Uterus (tissue), 4 donors: ENCODE measurements around the gene COL18A1. TPM values are rescaled to one million over a fixed set of nuclear protein-coding genes. Genes with fewer than 3 reads are reported as not detected.

Source experiments
- DNase-seq, 2 donors: peaks; one replicate each; pipeline ENCODE4 v3.0.0-alpha.2; 2019 to 2020
- H3K27ac ChIP-seq, 2 donors: fragments of 200-600 bp; sonication (generic); 1 replicate in 1 of 2; 2 replicates in 1 of 2; pipeline ENCODE4 v1.5.1; 2016 to 2018
- H3K27me3 ChIP-seq, 2 donors: fragments of 200-600 bp; sonication (generic); one replicate each; pipeline ENCODE4 v1.5.1; 2018 to 2019; ENCODE audit warnings: control low read depth in 1 of 2
- H3K36me3 ChIP-seq, 2 donors: fragments of 200-600 bp; sonication (generic); one replicate each; pipeline ENCODE4 v1.5.1; 2019; ENCODE audit warnings: control low read depth in 1 of 2
- H3K4me1 ChIP-seq, 2 donors: fragments of 200-600 bp; sonication (generic); one replicate each; pipeline ENCODE4 v1.5.1; 2018 to 2019; ENCODE audit warnings: control low read depth in 1 of 2
- H3K4me3 ChIP-seq, 2 donors: fragments of 200-600 bp; sonication (generic); 1 replicate in 1 of 2; 2 replicates in 1 of 2; pipeline ENCODE4 v1.5.1; 2018 to 2019; ENCODE audit warnings: mild to moderate bottlenecking in 1 of 2
- H3K9me3 ChIP-seq, 2 donors: fragments of 200-600 bp; sonication (generic); one replicate each; pipeline ENCODE4 v1.5.1; 2019; ENCODE audit warnings: control low read depth in 1 of 2
- CTCF ChIP-seq, 4 experiments: fragments of 200-600 bp in 2 of 4; fragments of 450-650 bp in 2 of 4; sonication (generic) in 2 of 4; IDR thresholded peaks; one replicate each; pipeline ENCODE4 v1.5.1; 2016 to 2019; ENCODE audit warnings: antibody characterized with exemption in 4 of 4, mild to moderate bottlenecking in 2 of 4, moderate library complexity in 1 of 4
- POLR2A ChIP-seq, 2 donors: fragments of 450-650 bp; IDR thresholded peaks; one replicate each; pipeline ENCODE4 v1.6.1; 2016; ENCODE audit warnings: antibody characterized with exemption in 2 of 2, mild to moderate bottlenecking in 1 of 2, moderate library complexity in 1 of 2
- intact Hi-C: fragments of 100-400 bp; cut with DNase I; formaldehyde crosslinking; loops from one replicate; pipeline ENCODE4 v1.15.1; 2023; ENCODE audit warnings: low total_unique reads
- total RNA-seq, 4 donors: library from RNA; depleted of rRNA in 3 of 4; stranded (reverse); fragments of >200 nt in 3 of 4; gene quantifications; one replicate each; pipeline versions ENCODE4 v1.1.0 to v1.2.4, GENCODE V29; 2014 to 2023
- donor health status: DM: yes; HTN: yes; CAD: no.

The COL18A1 gene
- total RNA-seq, 4 donors from 2014 or later, result 73.0 to 223 (median 152) TPM

GRCh38 chr21:45421846-45422775 is 17.1 kb downstream of the COL18A1 start:
- peaks cover 0 to 2% of the 10 kb centered on the region in 2 donors for H3K4me1 ChIP-seq
- no peak overlapping the region for H3K27ac ChIP-seq
- H3K36me3 ChIP-seq, result no peaks in the 10 kb centered on the region
- DNase-seq, result no peak
- no peaks in the 10 kb centered on the region for H3K27me3 ChIP-seq
- H3K4me3 ChIP-seq, result no peak overlapping the region
- TF ChIP-seq POLR2A (IDR thresholded peaks at IDR 0.05) (no peak), CTCF (IDR thresholded peaks at IDR 0.05) (no peak)
- H3K9me3 ChIP-seq, result no peaks in the 10 kb centered on the region
- intact Hi-C loops, result no loop called here

- no peak for TF ChIP-seq POLR2A (IDR thresholded peaks at IDR 0.05)
- no peak for TF ChIP-seq CTCF (IDR thresholded peaks at IDR 0.05)
- DNase-seq, result no peak
- Histone ChIP-seq H3K4me1 (peaks cover 0 to 14% of the 10 kb centered on the region in 2 donors), H3K36me3 (no peaks in the 10 kb centered on the region), H3K4me3 (no peak overlapping the region), H3K27me3 (no peaks in the 10 kb centered on the region), H3K27ac (no peak overlapping the region), H3K9me3 (no peaks in the 10 kb centered on the region)
- intact Hi-C loops, result no loop called here
Observed at GRCh38 chr21:45423201-45423955, 18.4 kb downstream of the COL18A1 start.

- intact Hi-C loops, result no loop called here
- Histone ChIP-seq H3K4me1 (peaks cover 0 to 14% of the 10 kb centered on the region in 2 donors), H3K27ac (no peak overlapping the region), H3K4me3 (no peak overlapping the region), H3K27me3 (no peaks in the 10 kb centered on the region), H3K36me3 (no peaks in the 10 kb centered on the region), H3K9me3 (no peaks in the 10 kb centered on the region)
- no peak for DNase-seq
- TF ChIP-seq CTCF (IDR thresholded peaks at IDR 0.05) (no peak), POLR2A (IDR thresholded peaks at IDR 0.05) (no peak)
Observed at GRCh38 chr21:45423968-45424853, 19.2 kb downstream of the COL18A1 start.

DNA sequence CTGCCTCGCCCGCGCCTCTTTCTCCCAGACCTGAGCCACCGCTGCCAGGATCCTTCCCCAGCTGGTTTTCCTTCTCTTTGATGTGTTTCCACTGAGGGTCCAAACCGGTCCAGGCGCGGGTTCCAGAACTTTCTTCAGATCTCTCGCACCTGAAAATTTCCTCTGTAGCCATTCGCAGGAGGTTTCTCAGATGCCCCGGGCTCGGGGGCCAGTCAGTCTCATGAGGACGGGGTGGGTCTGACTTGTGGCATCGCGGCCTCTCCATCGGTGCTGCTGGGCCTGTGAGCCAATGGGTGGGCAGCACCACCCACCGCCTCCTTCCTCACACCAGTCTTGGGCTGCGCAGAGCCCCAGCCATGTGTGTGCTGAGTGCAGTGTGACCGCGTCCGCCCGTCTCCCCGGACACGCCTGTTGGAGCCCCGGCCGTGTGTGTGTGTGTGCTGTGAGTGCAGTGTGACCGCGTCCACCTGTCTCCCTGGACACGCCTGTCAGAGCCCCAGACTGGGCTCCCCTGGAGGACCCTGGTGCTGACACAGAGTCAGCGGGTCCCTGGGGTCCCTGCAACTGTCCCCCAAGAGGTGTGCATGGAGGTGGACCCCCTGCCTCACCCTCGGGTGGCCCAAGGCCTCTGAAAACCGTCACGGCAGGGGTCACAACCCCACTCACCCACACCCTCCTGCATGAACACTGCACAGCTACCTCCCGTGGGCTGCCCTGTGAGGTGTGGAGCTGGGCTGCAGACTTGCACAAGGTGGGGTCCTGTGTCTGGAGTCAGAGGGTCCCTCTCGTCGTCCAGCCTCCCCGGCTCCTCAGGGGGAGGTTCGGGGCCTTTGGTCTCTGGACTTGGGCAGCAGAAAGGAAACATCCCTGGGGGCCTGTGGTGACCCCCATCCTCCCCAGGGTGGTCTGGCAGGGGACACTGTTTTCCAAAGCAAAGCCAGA is 20.2 kb downstream of the COL18A1 start:
- H3K27ac ChIP-seq, result peak overlapping the region in 1 of 2 donors; percentile 2
- DNase-seq, result no peak
- no peak for TF ChIP-seq CTCF (IDR thresholded peaks at IDR 0.05)
- no peak for TF ChIP-seq POLR2A (IDR thresholded peaks at IDR 0.05)
- H3K4me1 ChIP-seq, result peaks cover 0 to 14% of the 10 kb centered on the region in 2 donors
- H3K36me3 ChIP-seq, result no peaks in the 10 kb centered on the region
- H3K4me3 ChIP-seq, result no peak overlapping the region
- no peaks in the 10 kb centered on the region for H3K27me3 ChIP-seq
- intact Hi-C loops, result no loop called here
- no peaks in the 10 kb centered on the region for H3K9me3 ChIP-seq
